Activated CD8-positive, alpha-beta memory T cell treated with anti-CD3 and anti-CD28 coated beads, Interleukin-2, amount 50 U/mL, for 24 hours (primary cell): ENCODE results near the gene ZNF385B.
"Not testable (repeated sequence)": the region's sequence is repeated elsewhere in the genome, so short reads cannot be mapped to it uniquely, and the experiment has no call there.

Experiments used
- DNase-seq: peaks from one replicate; pipeline ENCODE4 v3.0.0-alpha.2; 2020; ENCODE audit errors: extremely low read depth

The ZNF385B gene

GRCh38 chr2:179861416-179862067 is at the start of gene ZNF385B:
TSS of gene ZNF385B (minus strand) at chr2:179861612.
- no peak for DNase-seq

DNA sequence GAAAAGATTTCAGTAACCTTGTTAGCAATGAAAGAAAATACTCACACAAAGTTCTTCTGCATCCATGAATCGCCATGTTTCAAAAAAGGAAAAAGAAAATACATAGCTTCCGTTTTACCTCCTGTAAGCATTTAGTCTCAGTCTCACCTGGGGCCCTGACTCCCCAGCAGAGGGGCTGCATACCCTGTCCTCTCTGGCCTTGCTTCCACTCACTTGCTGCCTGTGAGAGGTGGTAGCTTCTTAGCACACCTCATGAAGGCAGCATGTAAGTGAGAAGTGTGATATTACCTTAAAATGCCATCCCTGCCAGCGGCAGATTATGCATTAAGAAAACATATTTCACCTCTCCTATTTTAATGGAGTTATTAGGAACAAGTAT is 49.3 kb upstream of the ZNF385B start:
- DNase-seq, result no peak

DNA sequence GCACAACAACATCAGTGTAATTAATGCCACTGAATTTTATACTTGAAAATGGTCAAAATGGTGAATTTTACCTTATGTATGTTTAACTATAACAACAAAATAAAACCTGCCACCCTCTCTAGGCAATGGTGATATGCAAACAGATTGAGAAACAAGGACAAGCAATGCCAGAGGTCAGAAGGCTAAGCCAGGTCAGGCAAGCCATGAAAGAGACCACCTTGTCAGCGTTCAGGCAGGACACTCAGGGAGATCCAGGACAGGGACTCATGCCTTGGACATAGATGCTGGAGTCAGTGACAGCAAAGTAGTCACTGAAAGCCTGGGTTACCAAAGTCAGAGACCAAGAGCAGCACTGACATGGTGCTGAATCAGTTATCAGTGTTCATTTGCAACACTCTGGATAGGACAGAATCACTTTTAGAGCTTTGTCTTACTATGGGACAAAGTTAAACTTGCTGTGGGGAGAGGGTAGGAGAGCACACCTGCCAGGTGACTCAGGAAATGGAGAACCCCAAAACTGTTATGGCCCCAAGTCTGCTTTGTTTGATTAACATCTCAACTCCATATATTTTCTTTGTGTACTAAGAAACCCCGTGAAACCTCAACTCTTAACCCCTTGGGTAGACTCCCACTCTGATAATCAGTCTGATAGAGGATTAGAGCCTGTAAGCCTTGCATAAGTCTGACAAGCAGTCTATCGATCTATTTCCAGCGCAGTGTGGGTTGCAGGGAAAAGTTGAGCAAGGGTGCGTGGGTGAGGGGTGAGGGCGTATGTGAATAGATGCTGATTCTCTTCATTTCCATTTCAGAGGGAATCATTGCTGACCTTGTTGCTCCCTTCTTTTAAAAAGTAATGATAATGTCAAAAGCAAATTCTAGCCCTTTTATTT is 48.7 kb upstream of the ZNF385B start:
- no peak for DNase-seq

GRCh38 chr2:179900655-179901054 is 39.2 kb upstream of the ZNF385B start:
- DNase-seq, result no peak

DNA sequence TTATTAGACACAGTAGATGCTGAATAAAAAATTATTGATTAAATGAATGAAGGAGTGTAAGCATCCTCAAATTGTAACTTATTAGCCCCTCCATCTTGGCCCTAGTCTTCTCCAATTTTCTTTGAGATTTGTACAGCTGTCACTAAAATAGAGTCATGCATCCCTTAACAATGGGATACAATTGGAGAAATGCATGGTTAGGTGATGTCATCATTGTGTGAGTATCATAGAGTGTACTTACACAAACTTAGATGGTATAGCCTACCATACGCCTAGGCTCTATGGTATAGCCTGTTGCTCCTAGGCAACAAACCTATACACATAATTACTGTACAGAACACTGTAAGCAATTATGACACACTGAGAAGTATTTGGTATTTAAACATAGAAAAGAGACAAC is 38.3 kb upstream of the ZNF385B start:
- no peak for DNase-seq

DNA sequence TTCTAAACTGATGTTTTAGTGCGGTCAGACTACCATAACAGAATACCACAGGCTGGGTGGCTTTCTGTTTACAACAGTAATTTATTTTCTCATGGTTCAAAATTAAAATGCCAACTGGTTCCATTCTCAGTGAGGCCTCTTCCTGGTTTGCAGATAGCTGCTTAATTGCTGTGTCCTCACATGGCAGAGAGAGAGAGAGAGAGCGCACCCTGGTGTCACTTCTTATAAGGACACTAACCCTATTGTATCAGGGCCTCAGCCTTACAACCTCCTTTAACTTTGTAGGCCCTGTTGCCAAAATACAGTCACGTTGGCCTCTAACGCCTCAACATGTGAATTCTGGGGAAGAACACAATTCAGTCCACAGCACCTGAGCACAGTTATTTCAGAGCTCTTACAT is 37.5 kb upstream of the ZNF385B start:
- DNase-seq, result no peak

DNA sequence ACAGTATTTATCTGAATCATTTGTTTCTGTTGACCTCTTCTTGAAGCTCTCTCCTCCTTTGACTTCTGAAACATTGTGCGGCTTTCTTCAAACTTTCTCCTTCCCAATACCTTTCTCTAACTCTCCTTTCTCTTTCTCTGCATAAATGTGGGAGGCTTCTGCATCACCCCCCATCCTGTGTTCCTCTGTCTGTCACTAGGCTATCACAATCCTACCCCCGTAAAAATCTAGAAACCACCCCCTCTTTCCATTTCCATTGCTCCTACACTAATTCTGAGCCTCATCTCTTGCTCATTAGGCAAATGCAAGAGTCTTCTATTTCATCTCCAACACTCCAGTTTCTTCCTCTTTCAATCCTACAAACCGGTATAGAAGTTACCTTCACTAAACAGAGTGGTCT is 32.2 kb upstream of the ZNF385B start:
- DNase-seq, result no peak

DNA sequence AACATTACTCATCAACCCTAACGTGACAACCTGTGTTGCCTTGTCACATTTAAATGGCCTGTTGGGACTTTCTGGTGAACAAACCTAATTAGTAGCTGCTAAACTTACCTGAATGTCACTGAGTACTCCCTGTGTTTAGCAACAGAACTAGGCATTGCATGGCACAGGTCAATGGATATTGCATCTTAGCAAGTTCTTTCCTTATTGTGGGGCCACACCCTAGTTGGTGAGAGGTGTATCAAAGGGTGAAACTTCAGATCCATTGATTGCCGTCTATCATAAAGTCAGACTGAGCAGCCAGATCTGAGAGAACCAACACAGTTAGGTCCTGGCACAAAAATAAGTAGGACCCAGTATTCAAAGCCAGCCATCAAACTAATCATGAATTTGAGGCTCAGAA is 29.8 kb upstream of the ZNF385B start:
- no peak for DNase-seq

- DNase-seq, result no peak
These were observed 29.3 kb upstream of the ZNF385B start for GRCh38 chr2:179890666-179891065.

- not testable (repeated sequence) for DNase-seq
These were observed 27.2 kb upstream of the ZNF385B start for GRCh38 chr2:179888642-179889041.

GRCh38 chr2:179884193-179884592 is 22.8 kb upstream of the ZNF385B start:
- DNase-seq, result no peak

- no peak for DNase-seq
These were observed 21.7 kb upstream of the ZNF385B start for GRCh38 chr2:179882851-179883806.

- no peak for DNase-seq
These were observed 16.4 kb upstream of the ZNF385B start for GRCh38 chr2:179877601-179878364.

DNA sequence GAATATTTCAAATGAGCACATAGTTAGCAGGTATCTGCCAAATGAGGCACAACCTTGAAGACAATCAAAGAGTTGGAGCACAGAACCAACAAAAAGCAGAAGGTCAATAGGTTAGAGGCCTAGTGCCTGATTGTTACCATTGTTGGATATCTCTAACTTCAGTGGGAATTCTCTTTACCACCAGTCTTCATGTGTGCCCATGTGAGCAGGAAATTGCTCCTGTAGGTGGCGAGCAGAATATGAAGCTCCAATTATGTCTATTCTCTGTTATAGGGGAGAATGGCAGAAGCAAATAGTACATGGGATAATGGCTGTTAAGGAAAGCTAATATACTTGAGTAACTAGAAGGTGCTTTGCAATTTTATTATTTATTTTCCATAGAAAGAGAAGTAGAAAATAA is 14.9 kb upstream of the ZNF385B start:
- DNase-seq, result no peak

- DNase-seq, result no peak
These were observed 14.5 kb upstream of the ZNF385B start for GRCh38 chr2:179875864-179876263.

DNA sequence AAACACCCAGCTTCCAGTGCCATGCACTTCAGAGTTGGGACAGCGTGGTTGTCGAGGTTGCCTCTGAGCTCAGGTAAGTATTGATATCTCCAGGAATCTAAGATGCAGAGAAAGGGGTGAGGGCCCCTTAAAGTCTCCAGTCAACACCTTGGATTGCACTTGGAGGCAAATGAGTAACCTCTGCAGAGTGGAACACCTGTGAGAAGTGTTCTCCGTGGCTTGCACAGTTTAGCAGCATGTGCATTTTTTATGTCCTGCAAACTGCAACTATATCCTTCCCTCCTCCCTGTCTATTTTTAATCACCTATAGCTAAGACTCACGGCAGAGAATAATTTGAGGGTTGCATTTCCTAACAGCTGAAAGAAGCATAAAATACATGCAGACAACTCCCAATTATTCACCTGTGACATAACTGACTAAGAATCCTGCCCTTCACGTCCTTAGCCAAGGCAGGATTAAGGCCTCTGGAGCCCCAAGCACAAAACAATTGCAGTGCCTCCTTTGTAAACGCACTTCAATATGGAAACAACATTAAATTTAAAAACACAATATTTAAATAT is 1.6 kb upstream of the ZNF385B start:
- DNase-seq, result no peak

GRCh38 chr2:179861027-179861415 is 391 bp downstream of the ZNF385B start:
- DNase-seq, result no peak

DNA sequence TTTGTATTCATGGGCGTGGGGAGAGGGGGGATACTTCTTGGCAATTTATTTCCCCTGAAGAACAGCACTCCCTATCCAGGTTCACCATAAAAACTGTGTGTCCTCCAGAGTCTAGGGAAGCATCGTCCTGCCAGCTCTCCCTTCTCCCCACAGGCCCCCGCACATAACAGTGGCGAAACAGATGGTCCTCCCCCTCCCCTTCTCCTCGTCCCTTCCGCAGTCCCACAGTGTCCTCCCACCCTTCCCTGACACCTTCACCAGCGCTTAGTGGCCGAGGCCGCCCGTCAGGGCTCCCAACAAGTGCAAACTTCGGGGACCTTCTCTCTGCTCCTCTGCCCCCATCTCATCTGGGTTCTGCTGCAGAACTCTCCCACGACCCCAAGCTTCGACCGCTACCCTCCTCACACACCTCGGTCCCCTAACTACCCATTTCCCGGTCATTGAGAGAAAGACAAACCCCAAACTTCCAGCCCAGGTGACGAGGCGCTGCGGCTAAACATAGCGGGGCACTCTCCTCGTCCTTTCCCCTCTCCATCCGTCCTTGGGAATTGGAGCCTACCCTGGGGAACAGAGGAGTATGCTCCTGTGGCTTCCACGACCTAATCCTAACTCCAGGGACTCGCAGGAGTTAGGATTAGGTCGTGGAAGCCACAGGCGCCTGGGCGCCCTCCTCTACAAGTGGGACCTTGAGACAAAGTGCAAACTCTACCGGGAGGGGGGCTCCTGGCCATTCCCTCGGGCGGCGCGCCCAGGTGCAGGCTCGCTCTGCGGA is 971 bp downstream of the ZNF385B start:
- no peak for DNase-seq

- no peak for DNase-seq
These were observed 1.9 kb downstream of the ZNF385B start for GRCh38 chr2:179859523-179859922.

GRCh38 chr2:179857236-179857635 is 4.2 kb downstream of the ZNF385B start:
- DNase-seq, result no peak
